K562 (cell line): Measurements from ENCODE around the gene TAF4. TPM values are rescaled to one million over a fixed set of nuclear protein-coding genes. Genes with fewer than 3 reads are reported as not detected.

ENCODE experiments used
- CHAMP1 ChIP-seq: fragments of 450-650 bp; IDR thresholded peaks from 2 replicates; pipeline ENCODE4 v1.6.1; 2016; ENCODE audit warnings: mild to moderate bottlenecking
- CUX1 ChIP-seq: fragments of 200-800 bp; sonication (Bioruptor generic); IDR thresholded peaks from 2 replicates; pipeline ENCODE4 v1.6.1; 2016; ENCODE audit warnings: missing genetic modification characterization, missing compliant biosample characterization
- DMBX1 ChIP-seq: fragments of 250-450 bp; sonication (Bioruptor Pico); IDR thresholded peaks from 2 replicates; pipeline ENCODE4 v1.8.0; 2022; ENCODE audit warnings: inconsistent platforms, mild to moderate bottlenecking, moderate library complexity, borderline replicate concordance
- HSF4 ChIP-seq: fragments of 250-450 bp; sonication (Bioruptor Pico); IDR thresholded peaks from 2 replicates; pipeline ENCODE4 v2.1.2; 2022; ENCODE audit warnings: mild to moderate bottlenecking, moderate library complexity, borderline replicate concordance
- MAFF ChIP-seq: IDR thresholded peaks from 2 replicates; pipeline ENCODE4 v1.6.1; 2012; ENCODE audit warnings: low read length, improper control_type of control experiment
- PBX2 ChIP-seq, 2 experiments: IDR thresholded peaks in 1 of 2; conservative IDR thresholded peaks in 1 of 2; 2 replicates each; pipeline ENCODE4 v1.6.1; 2016; ENCODE audit warnings: low read depth in 2 of 2, mild to moderate bottlenecking in 1 of 2, missing compliant biosample characterization in 1 of 2, missing genetic modification characterization in 1 of 2, moderate library complexity in 1 of 2
- POLR2H ChIP-seq: IDR thresholded peaks from 2 replicates; pipeline ENCODE4 v1.6.1; 2016; ENCODE audit warnings: missing genetic modification characterization, low read depth, mild to moderate bottlenecking, control low read depth, missing compliant biosample characterization, moderate library complexity
- PTBP1 ChIP-seq: fragments of 200-400 bp; formaldehyde crosslinking; IDR thresholded peaks from 2 replicates; pipeline ENCODE4 v1.6.1; 2017; ENCODE audit warnings: low read depth, low read length
- SMAD2 ChIP-seq: fragments of 150-350 bp; IDR thresholded peaks from 2 replicates; pipeline ENCODE4 v1.6.1; 2014; ENCODE audit warnings: low read depth, mild to moderate bottlenecking, low read length
- STAT6 ChIP-seq: sonication (generic); formaldehyde crosslinking; IDR thresholded peaks from 2 replicates; pipeline ENCODE4 v1.8.1; 2023; ENCODE audit warnings: mild to moderate bottlenecking, missing genetic modification reagents
- TBP ChIP-seq: optimal IDR thresholded peaks from 2 replicates; pipeline ENCODE3; 2011; ENCODE audit warnings: low read depth, low read length, improper control_type of control experiment
- ZNF212 ChIP-seq: fragments of 450-650 bp; formaldehyde crosslinking; IDR thresholded peaks from 2 replicates; pipeline ENCODE4 v1.4.0; 2020; ENCODE audit warnings: mild to moderate bottlenecking
- polyA plus RNA-seq, 8 experiments: library from polyadenylated mRNA; depleted of rRNA in 4 of 8; stranded (reverse) in 5 of 8; unstranded in 3 of 8; fragments of >200 nt; fragmentation: Nextera tagmentation in 2 of 8; fragmentation: Illumina TruSeq in 1 of 8; extraction: Ambion mirVana in 2 of 8; extraction: Trizol in 1 of 8; gene quantifications; 2 replicates each; pipeline versions ENCODE4 v1.2.1 to v1.2.3, GENCODE V29; 2011 to 2014; ENCODE audit warnings: inconsistent platforms in 1 of 8, missing spikeins in 1 of 8
- total RNA-seq, 7 experiments: library from RNA; depleted of rRNA in 6 of 7; stranded (reverse); fragments of >200 nt in 6 of 7; fragmentation: Illumina TruSeq in 2 of 7; extraction: Trizol in 2 of 7; gene quantifications; 2 replicates each; pipeline versions ENCODE4 v1.2.1 to v1.2.3, GENCODE V29; 2011 to 2021; ENCODE audit warnings: low replicate concordance in 1 of 7

TAF4 gene
- total and polyA plus RNA-seq, 9 of the 15 experiments (the other 6 are each of a cell fraction or from before 2014, with no cell fraction given): 0.44 to 28.3 (median 5.6) TPM

GRCh38 chr20:62088258-62089127 is 22.8 kb upstream of the TAF4 start (continued):
- TF ChIP-seq CUX1 (CRISPR knock-in tag) (no peak), CHAMP1 (peak; percentile 38; the same call in 1 of the 2 replicates), TBP (no peak), PTBP1 (no peak), MAFF (no peak; the same call in 1 of the 2 replicates), ZNF212 (CRISPR knock-in tag) (no peak), SMAD2 (no peak), STAT6 (CRISPR knock-in tag) (no peak), DMBX1 (CRISPR knock-in tag) (no peak), HSF4 (CRISPR knock-in tag) (no peak), POLR2H (tag) (no peak), PBX2 (CRISPR knock-in tag; IDR thresholded peaks at IDR 0.05; ENCODE audit: low read depth) (no peak), PBX2 (tag; conservative IDR thresholded peaks at IDR 0.05; ENCODE audit: low read depth) (no peak)
